Gastroesophageal sphincter (tissue), 4 donors: ENCODE measurements around the gene MICU2. TPM values are rescaled to one million over a fixed set of nuclear protein-coding genes. Genes with fewer than 3 reads are reported as not detected.

Experiments
- ATAC-seq: fragments of 150-250 bp; one replicate; pipeline ENCODE4 v1.9.1; 2016; ENCODE audit warnings: mild to moderate bottlenecking, moderate library complexity
- H3K27ac ChIP-seq, 4 donors: fragments of 200-600 bp; sonication (generic) in 3 of 4; 1 replicate in 3 of 4; 2 replicates in 1 of 4; pipeline ENCODE4 v1.5.1; 2016 to 2019
- H3K27me3 ChIP-seq: fragments of 200-600 bp; sonication (generic); one replicate; pipeline ENCODE4 v1.5.1; 2019
- H3K36me3 ChIP-seq, 2 donors: fragments of 200-600 bp; sonication (generic); one replicate each; pipeline ENCODE4 v1.5.1; 2019; ENCODE audit warnings: control low read depth in 1 of 2
- H3K4me1 ChIP-seq, 3 donors: fragments of 200-600 bp; sonication (generic); 1 replicate in 2 of 3; 2 replicates in 1 of 3; pipeline ENCODE4 v1.5.1; 2016 to 2019; ENCODE audit warnings: control low read depth in 2 of 3
- H3K4me3 ChIP-seq, 2 donors: fragments of 200-600 bp; sonication (generic); one replicate each; pipeline ENCODE4 v1.5.1; 2019; ENCODE audit warnings: mild to moderate bottlenecking in 1 of 2, moderate library complexity in 1 of 2
- H3K9me3 ChIP-seq, 3 donors: fragments of 200-600 bp; sonication (generic); one replicate each; pipeline ENCODE4 v1.5.1; 2017 to 2019; ENCODE audit warnings: control low read depth in 2 of 3
- CTCF ChIP-seq, 4 experiments: fragments of 200-600 bp in 2 of 4; fragments of 450-650 bp in 2 of 4; sonication (generic) in 1 of 4; IDR thresholded peaks; one replicate each; pipeline ENCODE4 v1.5.1; 2017 to 2019; ENCODE audit warnings: antibody characterized with exemption in 4 of 4, mild to moderate bottlenecking in 2 of 4, moderate library complexity in 2 of 4
- EP300 ChIP-seq: sonication (generic); formaldehyde crosslinking; IDR thresholded peaks from one replicate; pipeline ENCODE4 v1.6.1; 2017; ENCODE audit warnings: antibody characterized with exemption, mild to moderate bottlenecking
- POLR2A ChIP-seq, 2 donors: fragments of 450-650 bp; IDR thresholded peaks; one replicate each; pipeline ENCODE4 v1.6.1; 2017; ENCODE audit warnings: antibody characterized with exemption in 2 of 2, mild to moderate bottlenecking in 2 of 2, moderate library complexity in 1 of 2
- POLR2AphosphoS5 ChIP-seq: sonication (generic); formaldehyde crosslinking; IDR thresholded peaks from one replicate; pipeline ENCODE4 v1.6.1; 2017; ENCODE audit warnings: antibody characterized with exemption
- WGBS, 2 donors: methylation state at CpG; one replicate each; pipeline ENCODE4 v1.1.5; 2018; ENCODE audit warnings: low coverage in 1 of 2; 5-methylcytosine and 5-hydroxymethylcytosine counted together
- total RNA-seq, 4 donors: library from RNA; depleted of rRNA; stranded (reverse); fragments of >200 nt; gene quantifications; one replicate each; pipeline ENCODE4 v1.1.0, GENCODE V29; 2016

The MICU2 gene
- total RNA-seq, 4 donors from 2014 or later: 35.2 to 67.7 (median 42.0) TPM

- ATAC-seq: no peak
- TF ChIP-seq CTCF (IDR thresholded peaks at IDR 0.05): no peak
- no peak for TF ChIP-seq POLR2AphosphoS5
- TF ChIP-seq EP300: no peak
- TF ChIP-seq POLR2A (IDR thresholded peaks at IDR 0.05): no peak
These were observed 18.9 kb downstream of the MICU2 start for GRCh38 chr13:21584973-21585592.

GRCh38 chr13:21583478-21583877 lies 20.5 kb downstream of the MICU2 start:
- TF ChIP-seq POLR2AphosphoS5 (no peak), EP300 (no peak), POLR2A (IDR thresholded peaks at IDR 0.05) (no peak)
- WGBS, 2 donors: 76% methylated on average over 2 of the region's 2 CpGs; no CpG with 5 or more reads in 1 of the 2 donors

More at GRCh38 chr13:21584973-21585592, 18.9 kb downstream of the MICU2 start:
- H3K27ac ChIP-seq: no peak overlapping the region
- H3K4me3 ChIP-seq: no peak overlapping the region
- no peaks in the 10 kb centered on the region for H3K27me3 ChIP-seq
- H3K36me3 ChIP-seq: no peaks in the 10 kb centered on the region
- H3K9me3 ChIP-seq: peaks cover 0 to 6% (median 0%) of the 10 kb centered on the region in 3 donors
- H3K4me1 ChIP-seq: no peaks in the 10 kb centered on the region
- 60 to 86% methylated on average over 1 of the region's 1 CpG for WGBS, 2 donors

DNA sequence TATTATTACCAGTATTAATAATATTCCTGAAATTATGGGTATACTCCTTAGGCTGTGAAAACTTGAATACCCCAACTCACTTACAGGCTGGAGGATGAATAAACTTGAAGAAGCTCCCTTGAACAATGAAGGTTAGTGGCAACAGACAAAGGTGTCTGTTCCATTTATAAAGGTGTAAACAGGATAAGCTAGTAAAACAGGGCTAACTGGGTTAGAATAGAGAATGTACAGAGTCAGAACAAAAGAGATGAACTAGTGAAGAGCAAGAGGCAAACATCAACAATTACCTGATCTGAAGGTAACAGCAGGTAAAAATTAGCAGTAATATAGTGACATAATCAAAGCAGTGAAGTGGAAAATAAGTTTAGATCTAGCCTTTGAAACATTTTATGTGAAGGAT lies 23.2 kb downstream of the MICU2 start:
- TF ChIP-seq POLR2AphosphoS5 (no peak), EP300 (no peak), CTCF (IDR thresholded peaks at IDR 0.05) (no peak), POLR2A (IDR thresholded peaks at IDR 0.05) (no peak)
- Histone ChIP-seq H3K27ac (no peak overlapping the region), H3K36me3 (no peaks in the 10 kb centered on the region), H3K27me3 (no peaks in the 10 kb centered on the region), H3K9me3 (peaks cover 0 to 6% (median 0%) of the 10 kb centered on the region in 3 donors), H3K4me3 (no peak overlapping the region), H3K4me1 (no peaks in the 10 kb centered on the region)
- no peak for ATAC-seq

More at GRCh38 chr13:21583478-21583877, 20.5 kb downstream of the MICU2 start:
- Histone ChIP-seq H3K27me3 (no peaks in the 10 kb centered on the region), H3K4me1 (no peaks in the 10 kb centered on the region), H3K27ac (no peak overlapping the region), H3K36me3 (no peaks in the 10 kb centered on the region), H3K4me3 (no peak overlapping the region), H3K9me3 (peaks cover 0 to 6% (median 0%) of the 10 kb centered on the region in 3 donors)
- no peak for ATAC-seq

DNA sequence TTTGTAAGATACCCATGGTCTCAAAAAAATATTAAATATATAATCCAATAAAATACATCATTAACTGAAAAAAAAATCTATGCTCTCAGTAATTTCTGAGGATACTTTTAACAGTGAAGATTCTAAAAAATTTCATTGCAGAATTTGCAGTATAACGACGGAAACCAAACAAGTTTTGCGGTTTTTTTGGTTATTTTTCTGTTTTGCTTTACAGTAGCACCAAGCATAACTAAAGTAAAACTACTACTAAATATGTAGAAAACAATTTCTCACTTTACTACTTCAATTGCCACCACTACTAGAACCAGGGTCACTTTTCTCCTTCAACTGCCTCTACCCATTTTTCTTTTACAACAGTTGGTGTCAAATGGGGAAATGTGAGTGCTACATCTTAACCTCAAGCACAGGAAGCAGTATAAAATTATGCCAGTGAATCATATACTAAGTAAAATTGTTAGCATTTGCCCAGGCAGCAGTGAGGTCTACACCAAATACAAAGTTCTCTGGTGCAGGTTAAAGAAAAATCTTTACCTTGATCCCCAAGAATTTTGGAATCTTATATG lies 24.1 kb downstream of the MICU2 start:
- peaks cover 0 to 6% (median 0%) of the 10 kb centered on the region in 3 donors for H3K9me3 ChIP-seq
- H3K36me3 ChIP-seq: no peaks in the 10 kb centered on the region
- H3K4me3 ChIP-seq: no peak overlapping the region
- H3K27ac ChIP-seq: no peak overlapping the region
- no peak for ATAC-seq
- 95 to 96% methylated on average over 3 of the region's 3 CpGs for WGBS, 2 donors
- TF ChIP-seq POLR2AphosphoS5 (no peak), CTCF (IDR thresholded peaks at IDR 0.05) (no peak), EP300 (no peak), POLR2A (IDR thresholded peaks at IDR 0.05) (no peak)
- H3K27me3 ChIP-seq: no peaks in the 10 kb centered on the region
- H3K4me1 ChIP-seq: no peaks in the 10 kb centered on the region

GRCh38 chr13:21578748-21579147 lies 25.2 kb downstream of the MICU2 start:
- 36 to 63% methylated on average over 1 of the region's 1 CpG for WGBS, 2 donors
- H3K27ac ChIP-seq: no peak overlapping the region
- no peak for TF ChIP-seq POLR2A (IDR thresholded peaks at IDR 0.05)
- TF ChIP-seq EP300: no peak
- no peak for TF ChIP-seq CTCF (IDR thresholded peaks at IDR 0.05)
- no peak for TF ChIP-seq POLR2AphosphoS5
- no peaks in the 10 kb centered on the region for H3K27me3 ChIP-seq
- H3K9me3 ChIP-seq: peaks cover 0 to 6% (median 0%) of the 10 kb centered on the region in 3 donors
- H3K4me1 ChIP-seq: no peaks in the 10 kb centered on the region
- no peak overlapping the region for H3K4me3 ChIP-seq
- no peak for ATAC-seq
- no peaks in the 10 kb centered on the region for H3K36me3 ChIP-seq
